Measurements from ENCODE around the gene IFI27L2. TPM values are rescaled to one million over a fixed set of nuclear protein-coding genes. Genes with fewer than 3 reads are reported as not detected.

The IFI27L2 gene
- total RNA-seq, 1 donor from 2014 or later, result 63.9 TPM

DNA sequence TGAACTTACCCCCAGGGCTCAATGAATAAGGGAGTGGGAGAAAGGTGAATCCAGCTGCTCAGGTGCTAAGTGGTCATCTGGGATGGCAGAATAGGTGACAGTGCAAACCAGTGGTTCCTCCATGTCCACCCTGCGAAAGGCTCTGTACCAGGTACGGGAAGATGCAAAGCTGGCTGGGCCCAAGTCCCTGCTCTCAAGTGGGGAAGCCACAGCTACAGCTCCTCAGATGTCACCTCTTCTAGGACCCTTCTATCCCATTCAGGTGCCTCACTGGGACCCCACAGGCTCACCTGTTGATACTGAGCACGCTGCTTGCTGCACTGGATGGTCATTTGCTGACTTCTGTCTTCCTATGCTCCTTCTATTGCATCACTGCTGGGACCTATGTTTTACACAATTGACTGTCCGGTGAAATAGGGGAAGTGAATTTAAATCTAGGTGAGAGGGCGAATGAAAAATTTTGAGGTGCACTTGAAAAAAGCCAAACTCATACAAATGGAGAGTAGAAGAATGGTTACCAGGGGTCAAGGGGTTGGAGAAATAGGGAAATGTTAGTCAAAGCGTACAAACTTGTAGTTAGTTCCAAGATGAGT is 24.4 kb upstream of the IFI27L2 start:
- no peak for TF ChIP-seq EZH2 (IDR thresholded peaks at IDR 0.05; ENCODE audit: insufficient read depth, low read length)
- TF ChIP-seq, protein P1, sequence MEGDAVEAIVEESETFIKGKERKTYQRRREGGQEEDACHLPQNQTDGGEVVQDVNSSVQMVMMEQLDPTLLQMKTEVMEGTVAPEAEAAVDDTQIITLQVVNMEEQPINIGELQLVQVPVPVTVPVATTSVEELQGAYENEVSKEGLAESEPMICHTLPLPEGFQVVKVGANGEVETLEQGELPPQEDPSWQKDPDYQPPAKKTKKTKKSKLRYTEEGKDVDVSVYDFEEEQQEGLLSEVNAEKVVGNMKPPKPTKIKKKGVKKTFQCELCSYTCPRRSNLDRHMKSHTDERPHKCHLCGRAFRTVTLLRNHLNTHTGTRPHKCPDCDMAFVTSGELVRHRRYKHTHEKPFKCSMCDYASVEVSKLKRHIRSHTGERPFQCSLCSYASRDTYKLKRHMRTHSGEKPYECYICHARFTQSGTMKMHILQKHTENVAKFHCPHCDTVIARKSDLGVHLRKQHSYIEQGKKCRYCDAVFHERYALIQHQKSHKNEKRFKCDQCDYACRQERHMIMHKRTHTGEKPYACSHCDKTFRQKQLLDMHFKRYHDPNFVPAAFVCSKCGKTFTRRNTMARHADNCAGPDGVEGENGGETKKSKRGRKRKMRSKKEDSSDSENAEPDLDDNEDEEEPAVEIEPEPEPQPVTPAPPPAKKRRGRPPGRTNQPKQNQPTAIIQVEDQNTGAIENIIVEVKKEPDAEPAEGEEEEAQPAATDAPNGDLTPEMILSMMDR (IDR thresholded peaks at IDR 0.05; ENCODE audit: insufficient read depth, low read depth, low read length), result no peak
- Histone ChIP-seq H3K27ac (ENCODE audit: low read depth, low read length) (no peak overlapping the region), H3K79me2 (ENCODE audit: insufficient read depth, low read length) (no peaks in the 10 kb centered on the region), H3K4me2 (ENCODE audit: low read length) (no peak overlapping the region), H3K36me3 (ENCODE audit: insufficient read depth, low read length) (no peaks in the 10 kb centered on the region), H3K4me1 (ENCODE audit: insufficient read depth, low read length) (no peaks in the 10 kb centered on the region), H4K20me1 (ENCODE audit: insufficient read depth, low read length) (no peaks in the 10 kb centered on the region), H3K9me3 (ENCODE audit: insufficient read depth, low read depth, low read length) (no peaks in the 10 kb centered on the region), H3K4me3 (ENCODE audit: insufficient read depth, low read depth, low read length) (no peak overlapping the region), H3K9ac (ENCODE audit: low read length) (no peak overlapping the region), H3K27me3 (ENCODE audit: insufficient read depth, low read length) (peaks cover 5% of the 10 kb centered on the region), H2AFZ (ENCODE audit: low read depth, low read length) (no peak overlapping the region)
- H3K36me3 Mint-ChIP-seq (ENCODE audit: low read depth, unreplicated experiment), result peaks cover 2% of the 10 kb centered on the region
- peaks cover 2% of the 10 kb centered on the region for H3K4me1 Mint-ChIP-seq (ENCODE audit: low read depth, unreplicated experiment)
- no peak overlapping the region for H3K27ac Mint-ChIP-seq (ENCODE audit: unreplicated experiment)
- no peak overlapping the region for H3K4me3 Mint-ChIP-seq (ENCODE audit: unreplicated experiment)
- peaks cover 10% of the 10 kb centered on the region for H3K9me3 Mint-ChIP-seq (ENCODE audit: unreplicated experiment)
- peaks cover 31% of the 10 kb centered on the region for H3K27me3 Mint-ChIP-seq (ENCODE audit: low read depth, unreplicated experiment)
- FAIRE-seq (no peak), DNase-seq (ENCODE audit: low read depth) (no peak)

DNA sequence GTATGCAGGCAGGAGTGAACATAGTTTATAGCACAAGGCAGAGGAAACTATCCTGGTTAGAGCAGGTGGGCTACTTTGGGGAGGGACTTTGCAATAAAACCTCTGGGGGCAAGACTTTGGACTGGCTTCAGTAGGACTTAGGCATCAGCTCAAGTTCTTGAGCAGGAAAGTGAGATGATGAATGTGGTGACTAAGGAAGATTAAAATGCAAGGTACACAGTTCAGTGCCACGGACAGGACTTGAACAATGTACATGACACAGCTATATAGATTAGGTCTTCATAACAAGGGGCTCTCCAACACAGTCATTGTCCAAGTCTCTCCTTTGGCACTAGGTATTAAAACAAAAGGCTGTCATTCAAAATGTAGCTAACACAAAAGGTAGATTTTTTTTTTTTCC is 23.3 kb upstream of the IFI27L2 start:
- H3K36me3 Mint-ChIP-seq (ENCODE audit: low read depth, unreplicated experiment), result no peaks in the 10 kb centered on the region
- FAIRE-seq, result no peak
- no peaks in the 10 kb centered on the region for H3K9me3 ChIP-seq (ENCODE audit: insufficient read depth, low read depth, low read length)

More for the DNA sequence above, 23.3 kb upstream of the IFI27L2 start:
- Mint-ChIP-seq H3K27ac (ENCODE audit: unreplicated experiment) (no peak overlapping the region), H3K9me3 (ENCODE audit: unreplicated experiment) (peaks cover 10% of the 10 kb centered on the region), H3K27me3 (ENCODE audit: low read depth, unreplicated experiment) (peaks cover 29% of the 10 kb centered on the region), H3K4me1 (ENCODE audit: low read depth, unreplicated experiment) (peaks cover 2% of the 10 kb centered on the region), H3K4me3 (ENCODE audit: unreplicated experiment) (no peak overlapping the region)
- Histone ChIP-seq H3K9ac (ENCODE audit: low read length) (no peak overlapping the region), H2AFZ (ENCODE audit: low read depth, low read length) (no peak overlapping the region), H3K4me3 (ENCODE audit: insufficient read depth, low read depth, low read length) (no peak overlapping the region), H3K27ac (ENCODE audit: low read depth, low read length) (no peak overlapping the region), H3K27me3 (ENCODE audit: insufficient read depth, low read length) (peaks cover 2% of the 10 kb centered on the region), H3K36me3 (ENCODE audit: insufficient read depth, low read length) (no peaks in the 10 kb centered on the region), H3K4me2 (ENCODE audit: low read length) (no peak overlapping the region), H4K20me1 (ENCODE audit: insufficient read depth, low read length) (no peaks in the 10 kb centered on the region), H3K4me1 (ENCODE audit: insufficient read depth, low read length) (no peaks in the 10 kb centered on the region), H3K79me2 (ENCODE audit: insufficient read depth, low read length) (no peaks in the 10 kb centered on the region)
- no peak for DNase-seq (ENCODE audit: low read depth)
- TF ChIP-seq, protein P1 (IDR thresholded peaks at IDR 0.05; ENCODE audit: insufficient read depth, low read depth, low read length), result no peak
- no peak for TF ChIP-seq EZH2 (IDR thresholded peaks at IDR 0.05; ENCODE audit: insufficient read depth, low read length)
